NOMO-1 treated with dmso at 0.1 percent for 144 hours (cell line): Measurements from ENCODE around the gene NKX1-2.
"Not testable (repeated sequence)": the region's sequence is repeated elsewhere in the genome, so short reads cannot be mapped to it uniquely, and the experiment has no call there.

Experiments used
- DNase-seq: peaks from one replicate; lab custom pipeline; 2025; ENCODE audit not compliant: unreplicated experiment; lab: John Stamatoyannopoulos, UW

Gene NKX1-2

DNA sequence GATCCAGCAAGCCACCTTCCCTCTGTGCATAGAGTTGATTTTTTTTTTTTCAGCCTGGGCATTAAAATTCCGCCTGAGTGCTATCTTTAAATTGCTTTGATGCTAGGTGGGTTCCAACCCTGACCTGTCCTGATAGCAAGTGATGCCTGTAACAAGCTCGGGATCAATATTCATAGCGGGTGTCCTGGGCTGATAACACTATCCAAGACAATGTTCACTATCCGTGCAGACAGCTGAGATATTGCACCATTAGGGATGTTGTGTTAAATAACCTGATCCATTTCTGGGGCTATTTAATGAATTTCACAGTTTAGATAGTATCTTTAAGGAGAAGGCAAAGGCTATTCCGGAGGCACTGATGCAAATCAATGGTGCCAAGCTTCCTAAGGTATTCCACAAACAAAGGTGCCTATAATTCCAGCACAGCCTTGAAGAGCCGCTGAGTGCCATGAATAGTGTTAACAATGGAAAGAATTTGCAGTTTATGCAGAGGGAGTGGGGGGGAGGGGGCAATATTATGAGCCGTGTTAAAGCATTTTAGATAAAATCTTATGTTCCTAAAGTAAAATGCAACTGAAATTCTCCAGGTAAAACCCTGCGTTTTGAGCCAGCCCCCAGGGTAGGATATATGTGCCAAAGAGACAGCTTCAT lies 4.2 kb upstream of the NKX1-2 start:
- no peak for DNase-seq

DNA sequence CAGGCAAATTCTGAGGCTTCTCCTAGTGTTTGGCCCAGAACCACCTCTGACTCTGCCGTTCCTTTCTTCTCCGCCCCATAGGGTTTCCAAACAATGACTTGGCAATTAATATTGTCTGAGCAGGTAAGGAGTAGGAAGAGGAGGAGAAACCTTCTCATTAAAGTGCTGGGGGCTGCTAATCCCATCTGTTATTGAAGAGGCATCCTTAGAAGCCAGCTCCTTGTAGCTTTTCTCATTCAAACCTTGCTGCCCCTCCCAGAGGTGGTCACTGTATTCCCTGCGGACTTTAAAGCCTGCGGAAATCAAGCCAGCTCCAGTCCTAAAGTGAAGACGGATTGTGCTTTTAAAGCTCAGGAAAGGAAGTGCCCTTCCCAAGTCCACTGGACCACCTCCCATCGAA lies 1.4 kb upstream of the NKX1-2 start:
- no peak for DNase-seq

DNA sequence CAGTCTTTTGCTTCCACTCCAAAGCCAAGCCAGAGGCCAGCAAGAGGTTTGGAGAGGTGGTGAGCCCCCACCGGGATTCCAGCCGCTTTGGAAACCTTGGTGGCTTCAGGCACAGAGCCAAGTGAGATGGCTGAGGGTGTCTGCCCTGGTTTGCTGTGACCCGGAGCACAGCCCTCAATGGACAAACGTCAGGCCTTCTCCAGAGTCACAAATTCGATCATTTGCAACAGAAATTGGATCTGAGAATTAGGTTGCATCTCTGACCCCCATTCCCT lies 885 bp upstream of the NKX1-2 start:
- DNase-seq = no peak

DNA sequence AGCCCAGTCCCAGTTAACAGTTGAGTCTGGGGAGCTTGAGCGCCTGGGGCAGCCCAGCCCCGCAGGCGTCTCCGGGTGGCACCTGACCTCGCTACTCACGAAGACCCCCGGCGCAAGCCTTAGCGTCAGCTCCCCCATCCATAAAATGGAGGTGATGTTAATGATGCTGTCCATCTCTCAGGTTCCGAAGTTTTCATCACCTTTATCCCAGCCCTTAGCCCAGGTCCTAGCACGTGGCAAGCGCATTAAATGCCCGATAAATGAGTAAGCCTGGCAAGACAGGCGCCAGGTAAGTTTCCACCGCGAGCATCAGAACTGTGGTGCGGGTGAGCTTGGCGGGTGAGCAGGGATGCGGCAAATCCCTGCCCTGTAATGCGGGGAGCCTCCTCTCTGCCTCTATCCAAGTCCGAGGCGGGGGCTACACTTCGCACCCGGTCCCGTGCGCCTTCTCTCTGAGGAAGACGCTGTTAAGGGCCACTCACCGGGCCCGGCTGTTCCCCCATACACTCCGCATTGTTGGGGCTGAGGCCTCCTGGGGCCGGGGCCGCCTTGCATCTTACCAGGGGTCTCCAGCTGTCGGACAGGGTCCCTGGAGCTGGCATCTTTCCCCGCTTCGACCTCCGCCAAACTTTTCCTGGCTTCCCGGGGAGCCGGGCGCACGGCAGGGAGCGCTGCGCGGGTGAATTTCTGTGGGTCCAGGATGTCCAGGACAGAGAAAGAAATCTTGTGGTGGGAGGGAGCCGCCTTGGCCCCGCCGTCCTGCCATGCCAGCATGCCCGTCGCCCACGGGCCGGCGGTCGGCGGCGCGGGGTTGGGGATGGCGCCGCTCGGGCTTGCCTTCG lies 444 bp downstream of the NKX1-2 start:
- DNase-seq = no peak

DNA sequence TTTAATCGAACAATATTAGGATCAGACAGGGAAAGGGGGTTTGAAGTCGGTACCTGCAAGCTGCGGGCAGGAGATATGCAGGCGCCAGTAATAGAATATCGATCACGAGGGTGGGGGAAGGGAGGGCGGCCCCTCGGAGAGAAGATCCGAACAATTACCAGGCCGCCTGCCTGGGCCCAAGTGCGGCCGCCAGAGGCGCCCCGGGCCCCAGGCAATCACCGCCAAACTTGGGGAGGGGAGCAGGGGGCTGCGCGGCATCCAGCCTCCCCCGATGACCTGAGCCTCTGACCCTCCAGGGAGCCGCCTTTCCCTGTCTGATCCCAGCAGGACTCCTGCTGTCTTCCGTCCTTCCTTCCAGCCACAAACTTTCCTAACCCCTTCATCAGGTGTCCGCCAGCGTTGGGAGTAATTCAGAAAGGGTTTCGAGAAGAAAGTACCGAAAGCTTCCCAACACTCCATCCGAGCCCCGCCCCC lies 1.1 kb downstream of the NKX1-2 start:
- no peak for DNase-seq

DNA sequence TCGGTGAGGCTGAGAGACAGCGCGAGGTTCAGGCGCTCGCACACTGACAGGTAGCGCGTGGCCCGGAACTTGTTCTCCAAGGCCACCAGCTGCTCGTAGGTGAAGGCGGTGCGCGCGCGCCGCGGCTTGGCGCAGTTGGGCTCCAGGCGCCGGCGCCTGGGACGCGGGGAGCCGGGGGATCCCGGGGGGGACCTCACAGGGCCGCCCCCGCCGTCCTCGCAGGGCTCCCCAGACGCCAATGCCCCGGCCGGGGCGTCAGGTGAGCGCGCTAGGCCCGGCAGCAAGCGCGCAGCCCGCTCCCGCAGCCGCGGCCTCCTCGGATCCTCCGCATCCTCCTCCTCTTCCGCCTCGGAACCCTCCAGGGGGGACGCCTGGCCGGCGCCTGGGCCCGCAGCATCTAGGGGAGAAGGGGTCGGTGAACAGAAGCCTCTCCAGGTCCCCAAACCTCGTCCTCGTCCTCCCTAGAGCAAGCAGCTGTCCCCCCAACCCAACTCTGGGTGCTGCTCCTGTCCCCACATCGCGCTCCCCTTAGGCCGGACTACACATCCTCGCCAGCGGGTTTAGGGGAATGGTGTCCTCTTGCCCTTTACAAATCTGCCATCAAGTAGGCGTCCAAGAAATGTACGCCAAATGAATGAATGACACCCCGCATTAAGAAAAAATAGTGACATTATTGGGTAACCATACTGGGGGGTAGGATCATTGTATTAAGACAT lies 1.9 kb downstream of the NKX1-2 start:
- DNase-seq = no peak

DNA sequence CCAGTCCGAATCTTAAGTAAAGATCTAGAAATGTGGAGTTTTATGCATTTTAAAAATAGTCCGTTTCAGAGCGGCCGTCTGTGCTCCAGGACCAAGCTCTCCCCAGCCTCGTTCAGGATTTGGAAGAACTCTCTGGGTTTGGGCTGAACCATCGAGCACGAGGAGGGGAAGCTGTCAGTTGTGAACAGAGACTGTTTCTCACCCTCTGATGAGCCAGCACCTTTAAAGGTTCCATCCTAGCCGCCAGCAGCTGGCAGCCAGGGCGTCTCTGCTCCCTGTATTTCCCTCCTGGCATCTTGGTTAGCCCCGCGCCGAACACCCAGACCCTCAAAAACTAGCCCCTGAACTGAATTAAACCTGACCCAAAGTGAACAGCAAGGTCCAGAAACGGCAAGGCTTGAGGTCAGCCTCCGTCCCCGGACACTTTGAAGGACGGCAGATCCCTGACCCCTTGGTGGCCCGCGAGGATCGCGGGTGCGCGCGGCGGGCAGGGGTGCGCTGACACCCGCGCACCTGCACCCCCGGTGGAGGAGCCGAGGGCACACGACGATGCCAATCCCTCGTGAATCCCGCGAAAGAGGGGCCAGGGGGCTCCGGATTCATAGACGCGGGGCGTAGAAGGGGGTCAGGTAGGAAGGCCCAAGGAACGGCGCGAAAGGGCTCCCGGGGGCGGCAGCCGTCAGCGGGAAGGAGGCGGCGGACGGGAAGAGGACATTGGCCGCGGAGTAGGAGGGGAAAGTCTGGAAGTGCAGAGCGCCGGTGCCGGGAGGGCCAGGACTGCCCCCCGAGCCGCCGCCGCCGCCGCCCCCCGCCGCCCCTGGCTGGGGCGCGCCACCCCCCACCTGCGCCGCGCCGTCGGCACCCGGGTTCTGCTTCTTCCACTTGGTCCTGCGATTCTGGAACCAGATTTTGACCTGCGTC lies 2.7 kb downstream of the NKX1-2 start:
- no peak for DNase-seq

DNA sequence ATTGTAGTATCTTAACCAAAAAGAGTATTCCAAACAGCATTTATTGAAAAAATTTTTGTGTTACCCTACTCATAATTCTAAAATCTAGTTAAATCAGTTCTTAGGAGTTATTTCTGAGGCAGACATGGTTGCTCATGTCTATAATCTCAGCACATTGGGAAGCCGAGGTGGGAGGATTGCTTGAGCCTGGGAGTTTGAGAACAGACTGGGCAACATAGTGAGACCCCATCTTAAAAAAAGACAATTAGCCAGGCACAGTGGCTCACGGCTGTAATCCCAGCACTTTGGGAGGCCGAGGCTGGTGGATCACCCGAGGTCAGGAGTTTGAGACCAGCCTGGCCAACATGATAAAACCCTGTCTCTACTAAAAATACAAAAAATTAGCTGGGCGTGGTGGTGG lies 8.1 kb downstream of the NKX1-2 start:
- not testable (repeated sequence) for DNase-seq

DNA sequence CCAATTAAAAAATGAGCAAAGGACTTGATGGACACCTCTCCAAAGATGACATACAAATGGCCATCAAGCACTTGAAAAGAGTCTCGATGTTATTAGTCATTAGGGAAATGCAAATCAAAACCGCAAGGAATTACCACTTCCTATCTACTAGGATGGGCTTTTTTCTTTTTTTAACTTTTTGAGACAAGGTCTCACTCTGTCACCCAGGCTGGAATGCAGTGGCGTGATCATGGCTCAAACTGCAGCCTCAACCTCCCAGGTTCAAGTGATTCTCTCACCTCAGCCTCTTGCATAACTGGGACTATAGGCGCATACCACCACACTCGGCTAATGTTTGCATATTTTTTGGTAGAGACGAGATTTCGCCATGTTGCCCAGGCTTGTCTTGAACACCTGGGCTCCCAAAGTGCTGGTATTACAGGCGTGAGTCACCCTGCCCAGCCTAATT lies 13.6 kb downstream of the NKX1-2 start:
- DNase-seq = peak; percentile 2

DNA sequence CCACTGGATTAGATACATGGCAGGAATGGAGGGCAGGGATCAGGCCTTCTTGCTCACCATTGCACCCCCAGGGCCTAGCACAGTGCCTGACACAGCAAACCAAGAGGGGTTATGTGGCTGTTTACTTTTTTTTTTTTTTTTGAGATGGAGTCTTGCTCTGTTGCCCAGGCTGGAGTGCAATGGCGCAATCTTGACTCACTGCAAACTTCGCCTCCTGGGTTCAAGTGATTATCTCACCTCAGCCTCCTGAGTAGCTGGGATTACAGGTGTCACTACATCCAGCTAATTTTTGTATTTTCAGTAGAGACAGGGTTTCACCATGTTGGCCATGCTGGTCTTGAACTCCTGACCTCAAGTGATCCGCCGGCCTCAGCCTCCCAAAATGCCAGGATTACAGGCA lies 14.2 kb downstream of the NKX1-2 start:
- DNase-seq = not testable (repeated sequence)

DNA sequence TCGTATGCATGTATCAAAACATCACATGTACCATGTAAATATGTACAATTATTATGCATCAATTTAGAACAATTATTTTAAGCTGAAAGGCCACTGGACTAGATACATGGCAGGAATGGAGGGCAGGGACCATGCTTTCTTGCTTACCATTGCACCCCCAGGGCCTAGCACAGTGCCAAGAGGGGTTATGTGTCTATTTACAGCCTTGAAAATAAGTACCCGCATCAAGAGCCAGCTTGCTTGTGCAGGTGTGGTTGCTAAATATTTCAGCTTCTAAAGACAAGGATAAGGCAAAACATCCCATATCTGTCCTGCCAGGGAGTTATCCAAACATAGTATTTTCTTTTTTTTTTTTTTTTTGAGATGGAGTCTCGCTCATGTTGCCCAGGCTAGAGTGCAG lies 16.4 kb downstream of the NKX1-2 start:
- DNase-seq = no peak

DNA sequence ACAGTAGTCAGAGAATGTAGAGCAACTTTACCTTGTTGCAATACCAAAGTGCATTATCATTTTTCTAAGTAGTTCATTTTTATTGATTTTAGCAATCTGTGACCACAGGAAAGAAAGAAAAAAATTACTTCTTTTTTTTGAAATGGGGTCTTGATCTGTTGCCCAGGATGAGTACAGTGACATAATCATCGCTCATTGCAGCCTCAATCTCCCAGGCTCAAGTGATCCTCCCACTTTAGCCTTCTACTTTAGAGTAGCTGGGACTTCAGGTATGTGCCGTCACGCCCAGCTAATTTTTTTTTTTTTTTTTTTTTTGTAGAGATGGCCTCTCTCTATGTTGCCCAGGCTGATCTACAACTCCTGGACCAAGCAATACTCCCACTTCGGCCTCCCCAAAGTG lies 19.8 kb downstream of the NKX1-2 start:
- no peak for DNase-seq

DNA sequence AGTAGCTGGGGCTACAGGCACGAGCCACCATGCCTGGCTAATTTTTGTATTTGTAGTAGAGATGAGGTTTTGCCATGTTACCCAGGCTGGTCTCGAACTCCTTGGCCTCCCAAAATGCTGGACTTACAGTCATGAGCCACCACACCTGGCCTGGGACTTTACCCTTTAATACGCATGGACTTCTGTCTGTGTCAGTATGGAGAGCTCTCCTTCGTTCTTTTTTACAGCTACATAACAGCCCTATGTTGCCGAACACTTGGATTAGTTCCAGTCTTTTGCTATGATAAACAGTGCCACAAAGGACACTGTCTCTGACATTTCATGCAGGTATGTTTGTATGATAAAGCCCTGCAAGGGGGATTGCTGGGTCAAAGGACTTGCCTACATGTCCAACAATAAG lies 20.3 kb downstream of the NKX1-2 start:
- DNase-seq = no peak

DNA sequence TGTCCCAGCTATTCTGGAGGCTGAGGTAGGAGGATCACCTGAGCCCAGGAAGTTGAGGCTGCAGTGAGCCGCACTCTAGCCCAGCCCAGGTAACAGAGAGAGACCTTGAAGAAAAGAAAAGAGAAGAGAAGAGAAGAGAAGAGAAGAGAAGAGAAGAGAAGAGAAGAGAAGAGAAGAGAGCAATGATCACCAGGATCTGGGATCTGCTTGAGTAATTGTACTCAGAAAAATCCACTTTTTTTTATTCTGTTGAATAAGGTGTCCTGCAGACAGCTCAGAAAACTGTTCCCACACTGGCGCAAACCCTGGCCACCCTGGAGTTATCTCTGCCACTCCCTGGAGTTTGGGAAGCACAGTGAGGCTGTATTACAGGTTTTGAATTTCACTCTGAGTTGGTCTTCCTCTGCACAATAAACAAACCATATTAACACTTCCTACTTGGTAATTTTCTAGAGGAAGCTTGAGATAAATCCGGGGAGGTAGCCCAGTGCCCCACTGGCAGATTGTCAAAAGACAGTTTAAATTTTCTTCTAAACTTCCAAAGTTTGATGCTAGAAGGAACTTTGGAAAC lies 21.5 kb downstream of the NKX1-2 start:
- DNase-seq = no peak

DNA sequence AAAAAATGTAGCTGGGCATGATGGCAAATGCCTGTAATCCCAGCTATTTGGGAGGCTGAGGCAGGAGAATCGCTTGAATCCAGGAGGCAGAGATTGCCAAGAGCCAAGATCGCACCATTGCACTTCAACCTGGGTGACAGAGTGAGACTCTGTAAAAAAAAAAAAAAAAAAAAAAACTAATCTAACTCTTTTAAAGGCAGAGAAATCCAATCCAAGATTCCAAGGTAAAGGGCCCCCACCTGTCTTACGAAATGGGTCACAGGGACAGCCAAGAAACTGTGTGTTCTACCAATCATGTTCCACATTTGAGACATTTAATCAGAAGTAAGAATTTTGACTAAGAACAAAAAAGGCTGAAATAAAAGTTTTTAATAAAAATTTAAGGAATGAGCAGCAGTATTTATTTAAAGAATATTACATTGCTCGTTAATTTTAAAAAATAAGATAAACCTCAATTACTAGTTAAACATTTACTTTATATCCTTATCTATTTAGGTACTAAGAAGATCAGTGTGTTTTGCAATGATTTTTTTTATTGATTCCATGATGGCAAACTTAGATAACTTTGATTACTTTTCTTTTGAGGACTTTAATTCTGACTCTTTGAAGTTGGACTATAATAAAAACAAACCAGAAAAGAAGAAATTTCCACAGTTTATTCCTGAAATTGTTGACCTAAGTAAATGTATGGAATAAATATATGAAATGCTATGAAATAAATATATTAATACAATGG lies 24.4 kb downstream of the NKX1-2 start:
- DNase-seq = no peak

DNA sequence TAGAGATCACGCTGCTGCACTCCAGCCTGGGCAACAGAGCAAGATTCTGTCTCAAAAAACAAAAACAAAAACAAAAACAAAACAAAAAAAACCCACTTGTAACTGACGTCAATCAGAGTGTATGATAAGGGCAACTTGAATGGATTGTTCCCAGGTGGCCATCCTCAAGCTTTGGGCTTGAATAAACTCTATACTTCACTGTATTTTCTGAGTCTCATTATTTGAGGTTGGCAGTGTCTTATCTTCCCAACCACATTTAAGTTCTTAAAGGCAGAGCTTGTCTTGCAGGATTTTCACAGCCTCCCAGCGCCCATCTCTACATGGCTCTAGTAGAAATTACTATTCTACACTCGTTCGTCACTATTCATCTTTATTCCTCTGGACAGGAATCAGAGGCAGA lies 26.0 kb downstream of the NKX1-2 start:
- DNase-seq = no peak

DNA sequence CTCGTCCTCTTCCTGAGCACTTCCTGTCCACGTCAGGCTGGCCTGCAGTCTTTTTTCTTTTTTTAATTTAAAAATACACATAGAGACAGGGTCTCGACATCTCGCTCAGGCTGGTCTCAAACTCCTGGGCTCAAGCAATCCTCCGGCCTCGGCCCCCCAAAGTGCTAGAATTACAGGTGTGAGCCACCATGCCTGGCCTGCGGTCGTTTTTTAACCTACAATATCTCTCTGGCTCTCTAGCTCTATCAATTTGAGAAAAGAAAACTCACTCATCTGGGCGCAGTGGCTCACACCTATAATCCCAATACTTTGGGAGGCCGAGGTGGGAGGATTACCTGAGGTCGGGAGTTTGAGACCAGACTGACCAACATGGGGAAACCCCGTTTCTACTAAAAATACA lies 27.1 kb downstream of the NKX1-2 start:
- DNase-seq = no peak

DNA sequence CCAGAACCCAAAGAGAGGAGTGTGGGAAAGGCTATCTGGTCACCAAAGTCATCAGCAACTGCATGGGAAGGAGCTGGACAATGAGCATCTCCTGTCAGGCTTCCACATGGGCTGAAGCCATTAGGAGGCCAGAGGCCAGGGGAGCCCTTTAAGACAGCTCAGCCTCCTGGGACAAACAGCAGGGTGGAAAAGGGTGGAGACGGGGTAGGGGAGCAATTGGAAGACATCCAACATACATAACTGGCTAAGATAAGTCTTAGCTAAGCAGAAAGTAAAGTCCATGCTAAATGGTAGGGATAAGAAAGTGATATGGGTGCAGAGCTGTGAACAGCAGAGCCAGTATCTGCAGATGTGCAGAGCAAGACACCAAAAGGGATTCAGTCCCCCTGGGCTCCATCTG lies 29.6 kb downstream of the NKX1-2 start:
- no peak for DNase-seq

DNA sequence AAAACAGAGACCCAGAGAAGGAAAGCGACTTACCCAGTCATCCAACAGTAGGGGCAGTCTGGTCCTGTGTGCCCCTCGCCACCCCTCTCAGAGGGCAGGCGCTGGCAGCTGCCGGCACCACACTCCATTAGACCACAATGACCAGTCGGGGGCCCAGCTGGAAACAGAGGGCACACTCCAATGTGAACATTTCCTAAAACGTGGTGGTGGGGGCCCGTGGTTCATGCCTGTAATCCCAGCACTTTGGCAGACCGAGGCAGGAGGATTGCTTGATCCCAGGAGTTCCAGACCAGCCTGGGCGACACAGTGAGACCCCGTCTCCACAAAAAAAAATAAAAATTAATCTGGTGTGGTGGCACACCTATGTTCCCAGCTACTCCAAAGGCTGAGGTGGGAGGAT lies 30.2 kb downstream of the NKX1-2 start:
- DNase-seq = no peak
